ENCODE results near the gene RANBP17. TPM values are rescaled to one million over a fixed set of nuclear protein-coding genes. Genes with fewer than 3 reads are reported as not detected.

RANBP17 gene
- total and polyA plus RNA-seq, 7 experiments from 2014 or later: 3.0 TPM; not detected in 6

DNA sequence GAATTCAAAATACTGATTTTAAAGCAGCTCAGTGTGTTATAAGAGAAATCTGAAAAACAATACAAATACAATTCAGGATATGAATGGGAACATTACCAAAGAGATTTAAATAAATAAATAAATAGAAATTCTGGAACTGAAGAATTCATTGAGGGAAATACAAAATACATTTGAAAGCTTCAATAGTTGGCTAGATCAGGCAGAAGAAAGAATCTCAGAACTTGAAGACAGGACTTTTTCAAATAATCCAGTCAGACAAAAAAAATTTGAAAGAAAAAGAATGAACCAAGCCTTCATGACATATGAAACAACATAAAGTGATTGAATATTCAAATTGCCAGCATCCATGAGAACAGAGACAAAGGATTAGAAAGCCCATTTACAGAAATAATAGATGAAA is 387.6 kb downstream of the RANBP17 start:
- Histone ChIP-seq H3K27ac (ENCODE audit: low read depth, low read length) (no peak overlapping the region), H3K4me1 (ENCODE audit: control insufficient read depth in 2 of 2, insufficient read depth in 2 of 2, low read length in 2 of 2) (no peaks in the 10 kb centered on the region), H3K4me3 (ENCODE audit: low read length) (no peak overlapping the region), H3K9me3 (ENCODE audit: control insufficient read depth in 2 of 3, low read length in 3 of 3) (peaks cover 0 to 19% (median 6%) of the 10 kb centered on the region in 3 experiments), H3K36me3 (ENCODE audit: control insufficient read depth in 2 of 3, insufficient read depth in 3 of 3, low read length in 3 of 3) (no peaks in the 10 kb centered on the region), H3K27me3 (ENCODE audit: control insufficient read depth in 2 of 2, insufficient read depth in 2 of 2, low read length in 2 of 2) (no peaks in the 10 kb centered on the region)
- H3K27ac Mint-ChIP-seq: no peak overlapping the region
- ChIA-PET CTCF (no interaction called here), POLR2A (no interaction called here)
- H3K36me3 Mint-ChIP-seq: peaks cover 0 to 8% (median 3%) of the 10 kb centered on the region in 5 donors
- no peak for DNase-seq
- peaks cover 0 to 1% (median 0%) of the 10 kb centered on the region in 7 donors for H3K4me1 Mint-ChIP-seq
- no peak overlapping the region for H3K4me3 Mint-ChIP-seq
- ATAC-seq: no peak
- peaks cover 9 to 50% (median 21%) of the 10 kb centered on the region in 11 donors for H3K9me3 Mint-ChIP-seq
- peaks cover 0 to 39% (median 23%) of the 10 kb centered on the region in 5 donors for H3K27me3 Mint-ChIP-seq
- intact Hi-C loops (cut with micrococcal nuclease): no loop called here

DNA sequence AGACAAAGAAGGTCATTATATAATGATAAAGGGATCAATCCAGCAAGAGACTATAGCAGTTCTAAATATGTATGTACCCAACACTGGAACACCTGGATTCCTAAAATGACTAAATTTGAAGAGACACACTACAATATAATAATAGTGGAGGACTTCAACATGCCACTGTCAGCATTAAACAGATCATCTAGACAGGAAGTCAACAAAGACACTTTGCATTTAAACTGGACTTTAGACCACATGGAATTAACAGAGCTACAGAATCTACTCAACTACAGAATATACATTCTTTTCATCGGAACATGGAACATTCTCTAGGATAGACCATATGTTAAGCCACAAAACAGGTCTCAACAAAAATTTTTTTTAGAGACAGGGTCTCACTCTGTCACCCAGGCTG is 388.9 kb downstream of the RANBP17 start:
- Histone ChIP-seq H3K36me3 (ENCODE audit: control insufficient read depth in 2 of 3, insufficient read depth in 3 of 3, low read length in 3 of 3) (no peaks in the 10 kb centered on the region), H3K27ac (ENCODE audit: low read depth, low read length) (no peak overlapping the region), H3K27me3 (ENCODE audit: control insufficient read depth in 2 of 2, insufficient read depth in 2 of 2, low read length in 2 of 2) (no peaks in the 10 kb centered on the region), H3K4me1 (ENCODE audit: control insufficient read depth in 2 of 2, insufficient read depth in 2 of 2, low read length in 2 of 2) (no peaks in the 10 kb centered on the region), H3K9me3 (ENCODE audit: control insufficient read depth in 2 of 3, low read length in 3 of 3) (peaks cover 0 to 19% (median 6%) of the 10 kb centered on the region in 3 experiments), H3K4me3 (ENCODE audit: low read length) (no peak overlapping the region)
- ChIA-PET CTCF (no interaction called here), POLR2A (no interaction called here)
- no peak for DNase-seq
- Mint-ChIP-seq H3K9me3 (peaks cover 9 to 44% (median 21%) of the 10 kb centered on the region in 11 donors), H3K27me3 (peaks cover 6 to 47% (median 23%) of the 10 kb centered on the region in 5 donors), H3K4me3 (no peak overlapping the region), H3K27ac (no peak overlapping the region), H3K36me3 (peaks cover 0 to 8% (median 3%) of the 10 kb centered on the region in 5 donors), H3K4me1 (peaks cover 0 to 1% (median 0%) of the 10 kb centered on the region in 7 donors)
- no peak for ATAC-seq
- intact Hi-C loops (cut with micrococcal nuclease): no loop called here

DNA sequence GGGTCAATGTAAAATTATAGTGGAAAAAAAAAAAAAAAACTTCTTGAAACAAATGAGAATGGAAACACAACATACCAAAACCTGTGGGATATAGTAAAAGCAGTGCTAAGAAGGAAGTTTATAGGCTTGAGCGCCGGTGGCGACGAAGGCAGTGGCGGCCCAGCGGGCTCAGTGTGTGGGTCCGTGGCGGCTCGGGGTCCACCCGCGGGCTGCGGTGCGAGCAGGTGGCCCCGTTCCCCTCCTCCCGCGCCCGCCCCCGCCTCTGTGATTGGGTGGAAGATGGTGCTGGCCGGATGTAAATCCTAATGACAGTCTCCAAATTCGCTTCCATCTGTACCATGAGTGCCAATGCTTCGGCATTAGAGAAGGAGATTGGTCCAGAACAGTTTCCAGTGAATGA is 389.7 kb downstream of the RANBP17 start:
- Histone ChIP-seq H3K9me3 (ENCODE audit: control insufficient read depth in 2 of 3, low read length in 3 of 3) (peaks cover 0 to 19% (median 6%) of the 10 kb centered on the region in 3 experiments), H3K4me1 (ENCODE audit: control insufficient read depth in 2 of 2, insufficient read depth in 2 of 2, low read length in 2 of 2) (no peaks in the 10 kb centered on the region), H3K27me3 (ENCODE audit: control insufficient read depth in 2 of 2, insufficient read depth in 2 of 2, low read length in 2 of 2) (no peaks in the 10 kb centered on the region), H3K4me3 (ENCODE audit: low read length) (no peak overlapping the region), H3K27ac (ENCODE audit: low read depth, low read length) (no peak overlapping the region), H3K36me3 (ENCODE audit: control insufficient read depth in 2 of 3, insufficient read depth in 3 of 3, low read length in 3 of 3) (no peaks in the 10 kb centered on the region)
- DNase-seq: no peak
- H3K9me3 Mint-ChIP-seq: peaks cover 9 to 40% (median 21%) of the 10 kb centered on the region in 11 donors
- ChIA-PET POLR2A (no interaction called here), CTCF (no interaction called here)
- no peak overlapping the region for H3K27ac Mint-ChIP-seq
- peaks cover 6 to 43% (median 20%) of the 10 kb centered on the region in 5 donors for H3K27me3 Mint-ChIP-seq
- no peak for ATAC-seq
- intact Hi-C loops (cut with micrococcal nuclease): no loop called here
- no peak overlapping the region for H3K4me3 Mint-ChIP-seq
- peaks cover 0 to 1% (median 0%) of the 10 kb centered on the region in 7 donors for H3K4me1 Mint-ChIP-seq
- peaks cover 0 to 8% (median 3%) of the 10 kb centered on the region in 5 donors for H3K36me3 Mint-ChIP-seq

DNA sequence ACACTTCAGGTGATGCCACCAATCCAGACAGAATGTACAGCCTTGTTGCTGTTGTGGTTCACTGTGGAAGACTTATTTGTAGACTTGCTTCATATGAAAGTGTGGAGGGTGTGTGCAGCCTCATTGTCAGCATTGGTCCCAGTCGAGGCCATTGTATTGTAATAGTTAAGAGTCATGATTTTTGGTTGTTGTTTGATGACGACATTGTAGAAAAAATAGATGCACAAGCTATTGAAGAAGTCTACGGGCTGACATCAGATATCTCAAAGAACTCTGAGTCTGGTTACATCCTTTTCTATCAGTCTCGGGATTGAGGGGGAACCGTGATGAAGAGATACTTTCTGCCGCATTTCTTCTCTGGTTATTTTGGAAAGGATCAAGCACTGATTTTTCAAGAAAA is 390.9 kb downstream of the RANBP17 start:
- H3K9me3 Mint-ChIP-seq: peaks cover 9 to 35% (median 18%) of the 10 kb centered on the region in 11 donors
- intact Hi-C loops (cut with micrococcal nuclease): no loop called here
- no peaks in the 10 kb centered on the region for H3K4me1 ChIP-seq (ENCODE audit: control insufficient read depth in 2 of 2, insufficient read depth in 2 of 2, low read length in 2 of 2)
- no peaks in the 10 kb centered on the region for H3K27me3 ChIP-seq (ENCODE audit: control insufficient read depth in 2 of 2, insufficient read depth in 2 of 2, low read length in 2 of 2)
- H3K36me3 Mint-ChIP-seq: peaks cover 0 to 8% (median 3%) of the 10 kb centered on the region in 5 donors
- H3K27ac Mint-ChIP-seq: no peak overlapping the region
- H3K4me3 ChIP-seq (ENCODE audit: low read length): no peak overlapping the region
- H3K4me1 Mint-ChIP-seq: peaks cover 0 to 1% (median 0%) of the 10 kb centered on the region in 7 donors
- H3K27ac ChIP-seq (ENCODE audit: low read depth, low read length): no peak overlapping the region
- ChIA-PET CTCF (no interaction called here), POLR2A (no interaction called here)
- H3K9me3 ChIP-seq (ENCODE audit: control insufficient read depth in 2 of 3, low read length in 3 of 3): peaks cover 0 to 19% (median 6%) of the 10 kb centered on the region in 3 experiments
- no peaks in the 10 kb centered on the region for H3K36me3 ChIP-seq (ENCODE audit: control insufficient read depth in 2 of 3, insufficient read depth in 3 of 3, low read length in 3 of 3)
- no peak for DNase-seq
- ATAC-seq: no peak
- peaks cover 6 to 38% (median 15%) of the 10 kb centered on the region in 5 donors for H3K27me3 Mint-ChIP-seq
- H3K4me3 Mint-ChIP-seq: no peak overlapping the region

DNA sequence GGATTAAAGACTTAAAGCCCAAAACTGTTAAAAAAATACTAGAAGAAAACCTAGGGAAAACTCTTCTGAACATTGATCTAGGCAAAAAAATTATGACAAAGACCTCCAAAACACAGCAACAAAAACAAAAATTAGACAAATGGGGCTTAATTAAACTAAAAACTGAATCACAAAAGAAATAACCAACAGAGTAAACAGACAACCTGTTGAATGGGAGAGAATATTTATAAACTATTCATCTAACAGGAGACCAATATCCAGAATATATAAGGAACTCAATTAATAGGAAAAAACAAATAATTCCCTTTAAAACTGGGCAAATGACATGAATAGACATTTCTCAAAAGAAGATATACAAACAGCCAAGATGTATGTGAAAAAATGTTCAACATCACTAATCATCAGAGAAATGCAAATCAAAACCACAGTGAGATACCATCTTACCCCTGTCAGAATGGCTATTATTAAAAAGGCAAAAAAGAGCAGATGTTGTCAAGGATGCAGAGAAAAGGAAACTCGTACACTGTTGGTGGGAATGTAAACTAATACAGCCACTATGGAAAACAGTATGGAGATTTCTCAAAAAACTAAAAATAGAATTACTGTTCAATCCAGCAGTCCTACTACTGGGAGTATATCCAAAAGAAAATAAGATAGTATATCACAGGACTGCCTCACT is 397.1 kb downstream of the RANBP17 start:
- H3K27ac Mint-ChIP-seq: no peak overlapping the region
- H3K27me3 Mint-ChIP-seq: peaks cover 0 to 15% (median 8%) of the 10 kb centered on the region in 5 donors
- DNase-seq (no peak), ATAC-seq (no peak)
- no peaks in the 10 kb centered on the region for H3K36me3 ChIP-seq (ENCODE audit: control insufficient read depth in 2 of 3, insufficient read depth in 3 of 3, low read length in 3 of 3)
- H3K4me1 ChIP-seq (ENCODE audit: control insufficient read depth in 2 of 2, insufficient read depth in 2 of 2, low read length in 2 of 2): no peaks in the 10 kb centered on the region
- H3K27me3 ChIP-seq (ENCODE audit: control insufficient read depth in 2 of 2, insufficient read depth in 2 of 2, low read length in 2 of 2): no peaks in the 10 kb centered on the region
- H3K9me3 Mint-ChIP-seq: no peaks in the 10 kb centered on the region
- no peak overlapping the region for H3K4me3 ChIP-seq (ENCODE audit: low read length)
- H3K9me3 ChIP-seq (ENCODE audit: control insufficient read depth in 2 of 3, low read length in 3 of 3): no peaks in the 10 kb centered on the region
- POLR2A ChIA-PET: no interaction called here
- H3K4me1 Mint-ChIP-seq: peaks cover 0 to 2% (median under 1%) of the 10 kb centered on the region in 7 donors
- intact Hi-C loops (cut with micrococcal nuclease): no loop called here
- no peak overlapping the region for H3K27ac ChIP-seq (ENCODE audit: low read depth, low read length)
- no peak overlapping the region for H3K4me3 Mint-ChIP-seq
- CTCF ChIA-PET: no interaction called here
- no peaks in the 10 kb centered on the region for H3K36me3 Mint-ChIP-seq

DNA sequence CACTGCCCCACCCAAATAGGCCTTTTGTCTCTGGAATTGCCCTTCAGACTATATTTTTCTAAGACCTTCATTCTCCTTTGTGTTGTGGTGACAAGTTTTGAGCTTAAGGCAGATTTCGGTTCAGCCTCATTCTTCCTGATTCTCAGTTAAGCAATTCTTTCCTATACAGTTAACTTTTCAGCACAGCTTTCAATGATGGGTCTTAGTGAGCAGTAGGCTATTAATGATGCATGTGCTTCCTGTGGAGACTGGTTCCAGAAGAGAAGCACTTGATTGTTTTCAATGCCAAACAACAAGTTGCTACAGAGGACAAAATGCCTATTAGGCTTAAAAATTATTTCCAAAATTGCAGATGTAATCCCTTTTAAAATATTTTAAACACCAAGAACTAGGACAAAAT is 399.5 kb downstream of the RANBP17 start:
- H3K4me1 ChIP-seq (ENCODE audit: control insufficient read depth in 2 of 2, insufficient read depth in 2 of 2, low read length in 2 of 2): peaks cover 0 to 5% of the 10 kb centered on the region in 2 donors
- ChIA-PET CTCF (no interaction called here), POLR2A (no interaction called here)
- ATAC-seq (no peak), DNase-seq (no peak)
- no peak overlapping the region for H3K4me3 ChIP-seq (ENCODE audit: low read length)
- H3K4me1 Mint-ChIP-seq: peaks cover 5 to 13% (median 6%) of the 10 kb centered on the region in 7 donors
- no peak overlapping the region for H3K27ac Mint-ChIP-seq
- H3K4me3 Mint-ChIP-seq: no peak overlapping the region
- H3K9me3 ChIP-seq (ENCODE audit: control insufficient read depth in 2 of 3, low read length in 3 of 3): no peaks in the 10 kb centered on the region
- H3K27ac ChIP-seq (ENCODE audit: low read depth, low read length): no peak overlapping the region
- no peaks in the 10 kb centered on the region for H3K9me3 Mint-ChIP-seq
- peaks cover 0 to 9% (median 0%) of the 10 kb centered on the region in 5 donors for H3K27me3 Mint-ChIP-seq
- no peaks in the 10 kb centered on the region for H3K36me3 Mint-ChIP-seq
- intact Hi-C loops (cut with micrococcal nuclease): no loop called here
- H3K36me3 ChIP-seq (ENCODE audit: control insufficient read depth in 2 of 3, insufficient read depth in 3 of 3, low read length in 3 of 3): no peaks in the 10 kb centered on the region
- H3K27me3 ChIP-seq (ENCODE audit: control insufficient read depth in 2 of 2, insufficient read depth in 2 of 2, low read length in 2 of 2): no peaks in the 10 kb centered on the region

DNA sequence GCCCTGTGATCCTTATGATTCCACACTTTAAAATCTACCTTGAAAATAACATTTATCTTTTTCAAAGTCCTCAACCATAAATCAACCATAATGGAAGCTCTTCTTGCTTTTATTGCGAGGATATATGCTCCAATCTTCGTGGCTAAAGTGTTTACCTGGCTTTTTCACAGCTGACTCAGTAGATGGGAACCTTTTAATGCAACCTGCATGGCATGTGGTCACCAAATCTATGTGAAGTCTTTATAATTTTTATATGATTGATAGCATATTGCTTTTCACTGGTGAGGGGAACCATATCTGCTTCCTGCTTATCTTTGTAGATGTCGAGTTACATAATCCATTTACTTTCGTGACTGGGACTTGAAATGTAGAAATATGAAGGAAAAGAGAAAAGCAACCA is 400.1 kb downstream of the RANBP17 start:
- Mint-ChIP-seq H3K4me3 (no peak overlapping the region), H3K9me3 (no peaks in the 10 kb centered on the region), H3K27me3 (peaks cover 0 to 9% (median 0%) of the 10 kb centered on the region in 5 donors), H3K27ac (no peak overlapping the region), H3K36me3 (no peaks in the 10 kb centered on the region), H3K4me1 (peaks cover 5 to 13% (median 6%) of the 10 kb centered on the region in 7 donors)
- ChIA-PET CTCF (no interaction called here), POLR2A (no interaction called here)
- Histone ChIP-seq H3K4me3 (ENCODE audit: low read length) (no peak overlapping the region), H3K27ac (ENCODE audit: low read depth, low read length) (no peak overlapping the region), H3K36me3 (ENCODE audit: control insufficient read depth in 2 of 3, insufficient read depth in 3 of 3, low read length in 3 of 3) (no peaks in the 10 kb centered on the region), H3K4me1 (ENCODE audit: control insufficient read depth in 2 of 2, insufficient read depth in 2 of 2, low read length in 2 of 2) (peaks cover 0 to 5% of the 10 kb centered on the region in 2 donors), H3K9me3 (ENCODE audit: control insufficient read depth in 2 of 3, low read length in 3 of 3) (no peaks in the 10 kb centered on the region), H3K27me3 (ENCODE audit: control insufficient read depth in 2 of 2, insufficient read depth in 2 of 2, low read length in 2 of 2) (no peaks in the 10 kb centered on the region)
- ATAC-seq: no peak
- no peak for DNase-seq
- intact Hi-C loops (cut with micrococcal nuclease): no loop called here

Measured in naive thymus-derived CD4-positive, alpha-beta T cell (primary cell).